Vagina (tissue), 2 donors: Measurements from ENCODE around the gene ADARB2.

ENCODE experiments used
- POLR2A ChIP-seq, 2 donors: fragments of 450-650 bp; IDR thresholded peaks; one replicate each; pipeline ENCODE4 v1.6.1; 2017; ENCODE audit warnings: antibody characterized with exemption in 2 of 2, mild to moderate bottlenecking in 2 of 2, moderate library complexity in 2 of 2
- TF ChIP-seq, protein P1 (sequence below), 3 experiments: fragments of 450-650 bp in 2 of 3; fragments of 200-600 bp in 1 of 3; sonication (generic) in 1 of 3; IDR thresholded peaks; one replicate each; pipeline ENCODE4 v1.5.1; 2017 to 2019; ENCODE audit warnings: antibody characterized with exemption in 3 of 3, mild to moderate bottlenecking in 2 of 3, moderate library complexity in 2 of 3

DNA sequence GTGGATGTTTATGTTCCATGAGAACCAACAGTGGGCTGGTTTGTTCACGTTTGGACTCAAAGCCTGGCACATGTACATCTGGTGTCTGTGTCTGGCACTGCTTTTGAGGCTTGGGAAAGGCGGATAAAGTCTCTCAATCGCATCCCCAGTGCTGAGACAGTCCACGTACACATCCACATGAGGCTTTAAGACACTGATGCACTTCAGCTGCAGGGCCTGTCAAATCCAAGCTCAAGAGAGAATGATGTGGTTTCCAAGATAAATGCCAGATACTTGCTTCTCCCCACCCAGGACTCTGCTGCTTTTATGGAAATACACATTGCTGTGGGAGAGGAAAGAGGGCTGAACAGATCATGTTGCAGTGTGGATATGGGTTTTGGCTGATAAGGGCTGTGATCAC is 178.4 kb downstream of the ADARB2 start:
- TF ChIP-seq, protein P1, sequence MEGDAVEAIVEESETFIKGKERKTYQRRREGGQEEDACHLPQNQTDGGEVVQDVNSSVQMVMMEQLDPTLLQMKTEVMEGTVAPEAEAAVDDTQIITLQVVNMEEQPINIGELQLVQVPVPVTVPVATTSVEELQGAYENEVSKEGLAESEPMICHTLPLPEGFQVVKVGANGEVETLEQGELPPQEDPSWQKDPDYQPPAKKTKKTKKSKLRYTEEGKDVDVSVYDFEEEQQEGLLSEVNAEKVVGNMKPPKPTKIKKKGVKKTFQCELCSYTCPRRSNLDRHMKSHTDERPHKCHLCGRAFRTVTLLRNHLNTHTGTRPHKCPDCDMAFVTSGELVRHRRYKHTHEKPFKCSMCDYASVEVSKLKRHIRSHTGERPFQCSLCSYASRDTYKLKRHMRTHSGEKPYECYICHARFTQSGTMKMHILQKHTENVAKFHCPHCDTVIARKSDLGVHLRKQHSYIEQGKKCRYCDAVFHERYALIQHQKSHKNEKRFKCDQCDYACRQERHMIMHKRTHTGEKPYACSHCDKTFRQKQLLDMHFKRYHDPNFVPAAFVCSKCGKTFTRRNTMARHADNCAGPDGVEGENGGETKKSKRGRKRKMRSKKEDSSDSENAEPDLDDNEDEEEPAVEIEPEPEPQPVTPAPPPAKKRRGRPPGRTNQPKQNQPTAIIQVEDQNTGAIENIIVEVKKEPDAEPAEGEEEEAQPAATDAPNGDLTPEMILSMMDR (IDR thresholded peaks at IDR 0.05) = no peak
- TF ChIP-seq POLR2A (IDR thresholded peaks at IDR 0.05) = no peak
